Testis (tissue), 3 donors: Measurements from ENCODE around the gene DIS3L2. TPM values are rescaled to one million over a fixed set of nuclear protein-coding genes. Genes with fewer than 3 reads are reported as not detected.

Experiments
- DNase-seq: peaks from one replicate; pipeline ENCODE4 v3.0.0-alpha.2; 2019
- H3K27ac ChIP-seq, 2 donors: fragments of 200-600 bp; sonication (generic); one replicate each; pipeline ENCODE4 v1.5.1; 2019
- H3K27me3 ChIP-seq: fragments of 200-600 bp; sonication (generic); one replicate; pipeline ENCODE4 v1.5.1; 2019
- H3K36me3 ChIP-seq: fragments of 200-600 bp; sonication (generic); one replicate; pipeline ENCODE4 v1.5.1; 2017; ENCODE audit warnings: low read depth; ENCODE audit errors: missing control alignments
- H3K4me1 ChIP-seq: fragments of 200-600 bp; sonication (generic); one replicate; pipeline ENCODE4 v1.5.1; 2019
- H3K4me3 ChIP-seq, 2 donors: fragments of 200-600 bp; sonication (generic); one replicate each; pipeline ENCODE4 v1.5.1; 2017 to 2019
- H3K9me3 ChIP-seq: fragments of 200-600 bp; sonication (generic); one replicate; pipeline ENCODE4 v1.5.1; 2017
- CTCF ChIP-seq, 3 experiments: fragments of 450-650 bp in 2 of 3; fragments of 200-600 bp in 1 of 3; sonication (generic) in 1 of 3; IDR thresholded peaks; one replicate each; pipeline ENCODE4 v1.5.1; 2016 to 2019; ENCODE audit warnings: antibody characterized with exemption in 3 of 3, mild to moderate bottlenecking in 2 of 3, moderate library complexity in 1 of 3
- POLR2A ChIP-seq: fragments of 450-650 bp; IDR thresholded peaks from one replicate; pipeline ENCODE4 v1.6.1; 2017; ENCODE audit warnings: antibody characterized with exemption, mild to moderate bottlenecking, moderate library complexity
- WGBS, 2 donors: methylation state at CpG; one replicate each; pipeline ENCODE4 v1.1.5; 2018; 5-methylcytosine and 5-hydroxymethylcytosine counted together
- intact Hi-C: fragments of 100-400 bp; cut with DNase I; formaldehyde crosslinking; loops from one replicate; pipeline ENCODE4 v1.15.1; 2023; ENCODE audit warnings: low total_unique reads
- polyA plus RNA-seq: library from polyadenylated mRNA; stranded (reverse); fragments of 350-450 nt; fragmentation: Illumina TruSeq; extraction: RNeasy Lipid Tissue Mini Kit (QIAGEN cat#74804); gene quantifications from one replicate; pipeline ENCODE4 v1.2.3, GENCODE V29; 2014; ENCODE audit warnings: low read depth, low replicate concordance; ENCODE audit not compliant: insufficient read depth
- total RNA-seq, 2 donors: library from RNA; depleted of rRNA; stranded (reverse); fragments of >200 nt; gene quantifications; one replicate each; pipeline ENCODE4 v1.2.3, GENCODE V29; 2016

The DIS3L2 gene
- total and polyA plus RNA-seq, 3 donors from 2014 or later = 32.5 to 80.7 (median 70.4) TPM

GRCh38 chr2:231932711-231932970, 28.9 kb upstream of the DIS3L2 start:
- TF ChIP-seq CTCF (IDR thresholded peaks at IDR 0.05) (no peak), POLR2A (no peak)
- intact Hi-C loops = no loop called here

GRCh38 chr2:231932985-231933915, 28.3 kb upstream of the DIS3L2 start:
- Histone ChIP-seq H3K27me3 (no peaks in the 10 kb centered on the region), H3K9me3 (no peaks in the 10 kb centered on the region), H3K36me3 (no peaks in the 10 kb centered on the region), H3K4me3 (no peak overlapping the region), H3K4me1 (peaks cover 5% of the 10 kb centered on the region), H3K27ac (no peak overlapping the region)
- TF ChIP-seq POLR2A (no peak), CTCF (IDR thresholded peaks at IDR 0.05) (no peak)
- WGBS, 2 donors = 94% methylated on average over 14 to 15 of the region's 15 CpGs
- intact Hi-C loops = no loop called here
- no peak for DNase-seq

More at GRCh38 chr2:231932711-231932970, 28.9 kb upstream of the DIS3L2 start:
- 86 to 88% methylated on average over 3 of the region's 3 CpGs for WGBS, 2 donors
- peaks cover 5% of the 10 kb centered on the region for H3K4me1 ChIP-seq
- no peak for DNase-seq
- H3K4me3 ChIP-seq = no peak overlapping the region
- H3K9me3 ChIP-seq = no peaks in the 10 kb centered on the region
- no peaks in the 10 kb centered on the region for H3K27me3 ChIP-seq
- no peaks in the 10 kb centered on the region for H3K36me3 ChIP-seq
- H3K27ac ChIP-seq = no peak overlapping the region

DNA sequence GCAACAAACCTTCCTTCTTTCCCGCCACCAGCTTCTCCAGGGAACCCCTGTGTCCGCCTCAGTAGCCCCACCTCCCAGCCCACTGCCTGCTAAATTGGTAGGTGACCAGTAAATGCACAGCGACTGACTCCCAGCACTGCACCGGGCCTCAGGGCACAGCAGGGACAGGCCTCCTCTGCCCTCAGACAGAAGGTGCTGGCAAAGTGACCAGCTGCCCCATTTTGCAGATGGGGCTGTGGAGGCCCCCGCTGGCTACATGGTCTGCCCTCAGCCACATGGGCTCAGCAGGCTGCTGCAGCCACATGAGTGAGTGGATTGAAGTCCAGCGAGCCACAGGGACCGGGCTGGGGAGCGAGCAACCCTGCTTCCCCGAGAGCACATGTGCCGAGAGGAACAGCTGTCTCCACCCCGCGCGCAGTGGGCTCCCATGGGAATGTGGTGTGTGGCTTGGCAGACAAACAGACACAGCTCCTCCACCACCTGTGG, 27.6 kb upstream of the DIS3L2 start:
- H3K4me1 ChIP-seq = peaks cover 5% of the 10 kb centered on the region
- 65 to 83% methylated on average over 4 to 13 of the region's 13 CpGs for WGBS, 2 donors
- H3K36me3 ChIP-seq = no peaks in the 10 kb centered on the region
- H3K4me3 ChIP-seq = no peak overlapping the region
- no peak for TF ChIP-seq POLR2A
- TF ChIP-seq CTCF (IDR thresholded peaks at IDR 0.05) = no peak
- intact Hi-C loops = no loop called here
- peak; percentile 30 for DNase-seq
- H3K27ac ChIP-seq = no peak overlapping the region
- H3K9me3 ChIP-seq = no peaks in the 10 kb centered on the region
- no peaks in the 10 kb centered on the region for H3K27me3 ChIP-seq

DNA sequence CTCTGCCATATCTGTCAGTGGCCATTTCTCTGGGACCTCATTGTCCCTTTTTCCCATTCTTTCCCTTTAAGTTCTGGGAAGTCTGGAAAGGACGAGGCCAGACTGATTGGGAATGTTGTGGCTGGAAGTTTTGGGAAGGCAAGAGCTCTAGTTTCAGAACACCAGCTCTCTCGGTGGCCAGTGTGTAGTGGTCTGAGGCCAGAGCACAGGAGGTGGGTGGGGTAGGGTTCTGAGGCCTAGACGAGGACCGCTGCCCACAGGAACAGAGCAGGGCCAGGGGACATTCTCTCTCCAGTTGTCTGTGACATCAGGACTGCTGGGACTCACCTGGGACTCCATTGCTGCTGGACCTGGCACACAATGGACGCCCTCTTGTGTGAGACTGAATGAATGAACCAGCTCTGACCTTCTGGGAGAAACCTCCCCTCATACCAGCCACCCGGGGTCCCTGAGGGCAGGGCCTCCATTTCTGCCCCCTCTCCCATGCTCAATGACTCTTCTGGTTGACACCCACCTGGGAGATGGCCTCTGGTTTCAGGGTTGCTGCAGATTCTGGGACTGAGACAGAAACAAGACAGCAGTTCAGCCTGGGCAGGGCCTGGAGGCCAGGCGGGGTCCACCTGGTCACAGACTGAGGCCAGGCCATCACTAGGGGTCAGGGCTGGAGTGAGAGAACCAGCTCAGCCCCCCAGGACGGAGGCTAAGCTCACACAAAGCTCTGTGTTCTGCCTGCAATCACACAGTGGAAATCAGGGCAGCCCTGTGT, 26.9 kb upstream of the DIS3L2 start:
- Histone ChIP-seq H3K4me1 (peaks cover 5% of the 10 kb centered on the region), H3K4me3 (no peak overlapping the region), H3K36me3 (no peaks in the 10 kb centered on the region), H3K27ac (no peak overlapping the region), H3K9me3 (no peaks in the 10 kb centered on the region), H3K27me3 (no peaks in the 10 kb centered on the region)
- DNase-seq = no peak
- no peak for TF ChIP-seq CTCF (IDR thresholded peaks at IDR 0.05)
- no peak for TF ChIP-seq POLR2A
- WGBS, 2 donors = 40 to 76% methylated on average over 1 to 8 of the region's 8 CpGs
- intact Hi-C loops = no loop called here
